ENCODE measurements around the gene SERPINA4. TPM values are rescaled to one million over a fixed set of nuclear protein-coding genes. Genes with fewer than 3 reads are reported as not detected.

The SERPINA4 gene
- total RNA-seq, 6 donors from 2014 or later: 0.13 TPM; not detected in 5

DNA sequence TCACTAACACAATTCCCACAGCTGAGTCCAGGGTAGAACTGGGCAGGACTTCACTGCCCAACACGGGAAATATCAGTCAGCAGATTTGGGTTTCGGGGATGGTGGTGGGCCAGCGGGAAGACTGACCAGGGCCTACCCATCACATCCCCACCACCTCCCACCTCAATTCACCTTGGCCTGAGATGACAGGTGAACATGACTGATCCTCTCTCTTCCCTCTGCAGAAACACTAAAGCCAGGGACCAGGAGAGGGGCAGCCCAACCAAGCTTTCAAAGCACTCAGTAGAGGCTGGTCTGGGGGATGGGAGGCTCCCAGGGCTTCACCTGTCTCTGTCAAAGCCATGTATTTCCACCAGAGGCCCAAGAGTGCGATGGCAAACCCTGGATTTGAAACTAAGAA is 22.3 kb downstream of the SERPINA4 start:
- H3K27ac ChIP-seq: no peak overlapping the region
- WGBS, 2 donors: 89 to 96% methylated on average over 4 of the region's 4 CpGs
- no peak for ATAC-seq (ENCODE audit: low FRiP score in 2 of 2)

GRCh38 chr14:94584591-94585280 is 23.5 kb downstream of the SERPINA4 start:
- 76 to 87% methylated on average over 4 to 5 of the region's 5 CpGs for WGBS, 2 donors
- ATAC-seq (ENCODE audit: low FRiP score in 2 of 2): no peak

More for the DNA sequence above, 22.3 kb downstream of the SERPINA4 start:
- no peak overlapping the region for H3K4me3 ChIP-seq
- H3K4me1 ChIP-seq: peaks cover 0 to 6% (median 4%) of the 10 kb centered on the region in 4 donors
- H3K36me3 ChIP-seq: no peaks in the 10 kb centered on the region
- no peaks in the 10 kb centered on the region for H3K9me3 ChIP-seq
- H3K27me3 ChIP-seq: no peaks in the 10 kb centered on the region
- no peak for TF ChIP-seq EP300 (IDR thresholded peaks at IDR 0.05)
- no peak for TF ChIP-seq POLR2AphosphoS5 (IDR thresholded peaks at IDR 0.05)
- TF ChIP-seq, protein P1, sequence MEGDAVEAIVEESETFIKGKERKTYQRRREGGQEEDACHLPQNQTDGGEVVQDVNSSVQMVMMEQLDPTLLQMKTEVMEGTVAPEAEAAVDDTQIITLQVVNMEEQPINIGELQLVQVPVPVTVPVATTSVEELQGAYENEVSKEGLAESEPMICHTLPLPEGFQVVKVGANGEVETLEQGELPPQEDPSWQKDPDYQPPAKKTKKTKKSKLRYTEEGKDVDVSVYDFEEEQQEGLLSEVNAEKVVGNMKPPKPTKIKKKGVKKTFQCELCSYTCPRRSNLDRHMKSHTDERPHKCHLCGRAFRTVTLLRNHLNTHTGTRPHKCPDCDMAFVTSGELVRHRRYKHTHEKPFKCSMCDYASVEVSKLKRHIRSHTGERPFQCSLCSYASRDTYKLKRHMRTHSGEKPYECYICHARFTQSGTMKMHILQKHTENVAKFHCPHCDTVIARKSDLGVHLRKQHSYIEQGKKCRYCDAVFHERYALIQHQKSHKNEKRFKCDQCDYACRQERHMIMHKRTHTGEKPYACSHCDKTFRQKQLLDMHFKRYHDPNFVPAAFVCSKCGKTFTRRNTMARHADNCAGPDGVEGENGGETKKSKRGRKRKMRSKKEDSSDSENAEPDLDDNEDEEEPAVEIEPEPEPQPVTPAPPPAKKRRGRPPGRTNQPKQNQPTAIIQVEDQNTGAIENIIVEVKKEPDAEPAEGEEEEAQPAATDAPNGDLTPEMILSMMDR (IDR thresholded peaks at IDR 0.05): no peak
- no peak for TF ChIP-seq POLR2A (IDR thresholded peaks at IDR 0.05)
- no peak for DNase-seq

GRCh38 chr14:94586635-94587034 is 25.4 kb downstream of the SERPINA4 start:
- no peak for DNase-seq
- H3K9me3 ChIP-seq: no peaks in the 10 kb centered on the region
- H3K4me1 ChIP-seq: no peaks in the 10 kb centered on the region
- H3K27ac ChIP-seq: no peak overlapping the region
- no peak overlapping the region for H3K4me3 ChIP-seq
- no peaks in the 10 kb centered on the region for H3K27me3 ChIP-seq
- H3K36me3 ChIP-seq: no peaks in the 10 kb centered on the region
- WGBS, 2 donors: 80% methylated on average over 1 to 4 of the region's 4 CpGs
- no peak for ATAC-seq (ENCODE audit: low FRiP score in 2 of 2)
- TF ChIP-seq, protein P1 (IDR thresholded peaks at IDR 0.05): no peak
- TF ChIP-seq EP300 (IDR thresholded peaks at IDR 0.05) (no peak), POLR2A (IDR thresholded peaks at IDR 0.05) (no peak), POLR2AphosphoS5 (IDR thresholded peaks at IDR 0.05) (no peak)

More at GRCh38 chr14:94584591-94585280, 23.5 kb downstream of the SERPINA4 start:
- Histone ChIP-seq H3K27me3 (no peaks in the 10 kb centered on the region), H3K4me1 (peaks cover 0 to 6% (median 4%) of the 10 kb centered on the region in 4 donors), H3K4me3 (no peak overlapping the region), H3K27ac (no peak overlapping the region), H3K36me3 (no peaks in the 10 kb centered on the region), H3K9me3 (no peaks in the 10 kb centered on the region)
- DNase-seq: no peak
- TF ChIP-seq, protein P1 (IDR thresholded peaks at IDR 0.05): no peak
- no peak for TF ChIP-seq POLR2AphosphoS5 (IDR thresholded peaks at IDR 0.05)
- no peak for TF ChIP-seq EP300 (IDR thresholded peaks at IDR 0.05)
- no peak for TF ChIP-seq POLR2A (IDR thresholded peaks at IDR 0.05)

GRCh38 chr14:94588311-94588710 is 27.1 kb downstream of the SERPINA4 start:
- no peaks in the 10 kb centered on the region for H3K27me3 ChIP-seq
- ATAC-seq (ENCODE audit: low FRiP score in 2 of 2): no peak
- H3K27ac ChIP-seq: no peak overlapping the region
- no peaks in the 10 kb centered on the region for H3K36me3 ChIP-seq
- TF ChIP-seq POLR2AphosphoS5 (IDR thresholded peaks at IDR 0.05) (no peak), EP300 (IDR thresholded peaks at IDR 0.05) (no peak), POLR2A (IDR thresholded peaks at IDR 0.05) (no peak)
- TF ChIP-seq, protein P1 (IDR thresholded peaks at IDR 0.05): no peak
- no peak for DNase-seq
- H3K4me1 ChIP-seq: no peaks in the 10 kb centered on the region
- no peaks in the 10 kb centered on the region for H3K9me3 ChIP-seq
- H3K4me3 ChIP-seq: no peak overlapping the region
- WGBS, 2 donors: 60 to 65% methylated on average over 4 of the region's 4 CpGs

DNA sequence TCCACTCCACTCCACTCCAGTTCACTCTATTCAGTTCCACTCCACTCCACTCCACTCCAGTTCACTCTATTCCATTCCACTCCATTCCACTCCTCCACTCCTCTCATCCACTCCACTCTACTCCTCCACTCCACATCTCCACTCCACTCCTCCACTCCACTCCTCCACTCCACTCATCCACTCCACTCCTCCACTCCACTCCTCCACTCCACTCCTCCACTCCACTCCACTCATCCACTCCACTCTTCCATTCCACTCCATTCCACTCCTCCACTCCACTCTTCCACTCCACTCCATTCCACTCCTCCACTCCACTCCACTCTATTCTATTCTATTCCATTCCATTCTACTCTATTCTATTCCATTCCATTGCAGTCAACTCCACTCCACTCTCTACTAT is 29.8 kb downstream of the SERPINA4 start:
- DNase-seq (no peak), ATAC-seq (ENCODE audit: low FRiP score in 2 of 2) (no peak)
- H3K36me3 ChIP-seq: no peaks in the 10 kb centered on the region
- no peaks in the 10 kb centered on the region for H3K4me1 ChIP-seq
- H3K4me3 ChIP-seq: no peak overlapping the region
- H3K27ac ChIP-seq: no peak overlapping the region
- no peaks in the 10 kb centered on the region for H3K9me3 ChIP-seq
- TF ChIP-seq POLR2AphosphoS5 (IDR thresholded peaks at IDR 0.05): no peak
- TF ChIP-seq EP300 (IDR thresholded peaks at IDR 0.05): no peak
- no peak for TF ChIP-seq POLR2A (IDR thresholded peaks at IDR 0.05)
- TF ChIP-seq, protein P1 (IDR thresholded peaks at IDR 0.05): no peak
- no peaks in the 10 kb centered on the region for H3K27me3 ChIP-seq
